Activated naive CD4-positive, alpha-beta T cell treated with anti-CD3 and anti-CD28 coated beads, Interleukin-2, amount 50 U/mL, for 16 hours (primary cell): ENCODE results near the gene TUSC2.
"Not testable (repeated sequence)": the region's sequence is repeated elsewhere in the genome, so short reads cannot be mapped to it uniquely, and the experiment has no call there.

ENCODE experiments used
- DNase-seq: peaks from one replicate; pipeline ENCODE4 v3.0.0-alpha.2; 2020

Gene TUSC2

GRCh38 chr3:50316657-50317242 is 11.3 kb downstream of the TUSC2 start:
- peak; percentile 53 for DNase-seq

- DNase-seq, result no peak
Measured at GRCh38 chr3:50314816-50315215, 13.2 kb downstream of the TUSC2 start.

GRCh38 chr3:50314342-50314741 is 13.7 kb downstream of the TUSC2 start:
- DNase-seq, result no peak

GRCh38 chr3:50312041-50312440 is 16.0 kb downstream of the TUSC2 start:
- not testable (repeated sequence) for DNase-seq

- DNase-seq, result no peak
Measured at GRCh38 chr3:50304601-50305000, 23.4 kb downstream of the TUSC2 start.

- no peak for DNase-seq
Measured at GRCh38 chr3:50303013-50303815, 24.8 kb downstream of the TUSC2 start, which contains the start of gene HYAL1. HYAL1 (minus strand) TSS chr3:50303574; CDS start chr3:50302956, 618 bp downstream.

GRCh38 chr3:50302095-50303012 is 25.7 kb downstream of the TUSC2 start:
- DNase-seq, result no peak

GRCh38 chr3:50300681-50301254 is 27.3 kb downstream of the TUSC2 start:
- DNase-seq, result no peak

- no peak for DNase-seq
Measured at GRCh38 chr3:50299929-50300680, 27.9 kb downstream of the TUSC2 start.

GRCh38 chr3:50299638-50299928 is 28.4 kb downstream of the TUSC2 start:
- DNase-seq, result no peak

GRCh38 chr3:50298836-50299637 is 29.0 kb downstream of the TUSC2 start, which contains the start of the genes HYAL3 and NAA80:
HYAL3 (minus strand) TSS chr3:50299405; CDS start chr3:50295602, 3,803 bp downstream.
NAA80 (minus strand) TSS chr3:50299405; CDS start chr3:50297463, 1,942 bp downstream.
- DNase-seq, result peak; percentile 99

GRCh38 chr3:50297896-50298725 is 29.9 kb downstream of the TUSC2 start:
- no peak for DNase-seq

GRCh38 chr3:50297384-50297775 is 30.6 kb downstream of the TUSC2 start:
- DNase-seq, result no peak

- no peak for DNase-seq
Measured at GRCh38 chr3:50296721-50297383, 31.2 kb downstream of the TUSC2 start.

- DNase-seq, result no peak
Measured at GRCh38 chr3:50295553-50296431, 32.2 kb downstream of the TUSC2 start.

- no peak for DNase-seq
Measured at GRCh38 chr3:50294492-50295403, 33.3 kb downstream of the TUSC2 start.

- DNase-seq, result no peak
Measured at GRCh38 chr3:50294089-50294488, 33.9 kb downstream of the TUSC2 start.
